T follicular helper cell (primary cell): ENCODE data around the gene TASP1.
"Not testable (repeated sequence)": the region's sequence is repeated elsewhere in the genome, so short reads cannot be mapped to it uniquely, and the experiment has no call there.

ENCODE experiments used
- DNase-seq: peaks from one replicate; pipeline ENCODE4 v3.0.0-alpha.2; 2020; ENCODE audit warnings: low read depth

The TASP1 gene

GRCh38 chr20:13493143-13493542 lies 145.6 kb downstream of the TASP1 start:
- no peak for DNase-seq

GRCh38 chr20:13492001-13492481 lies 146.7 kb downstream of the TASP1 start:
- no peak for DNase-seq

GRCh38 chr20:13487202-13487601 lies 151.5 kb downstream of the TASP1 start:
- no peak for DNase-seq

- no peak for DNase-seq
These were observed 152.0 kb downstream of the TASP1 start for GRCh38 chr20:13486694-13487093.

- DNase-seq = no peak
These were observed 153.2 kb downstream of the TASP1 start for GRCh38 chr20:13485576-13485975.

GRCh38 chr20:13485019-13485418 lies 153.7 kb downstream of the TASP1 start:
- not testable (repeated sequence) for DNase-seq

GRCh38 chr20:13483472-13483871 lies 155.3 kb downstream of the TASP1 start:
- DNase-seq = not testable (repeated sequence)

GRCh38 chr20:13478366-13478765 lies 160.4 kb downstream of the TASP1 start:
- no peak for DNase-seq

- no peak for DNase-seq
These were observed 164.3 kb downstream of the TASP1 start for GRCh38 chr20:13474467-13474866.

GRCh38 chr20:13469262-13469661 lies 169.5 kb downstream of the TASP1 start:
- no peak for DNase-seq

- no peak for DNase-seq
These were observed 170.6 kb downstream of the TASP1 start for GRCh38 chr20:13468166-13468565.

GRCh38 chr20:13464702-13465101 lies 174.0 kb downstream of the TASP1 start:
- DNase-seq = no peak

- DNase-seq = no peak
These were observed 176.8 kb downstream of the TASP1 start for GRCh38 chr20:13461849-13462458.

GRCh38 chr20:13458860-13459451 lies 179.8 kb downstream of the TASP1 start:
- DNase-seq = no peak

GRCh38 chr20:13457487-13457886 lies 181.2 kb downstream of the TASP1 start:
- no peak for DNase-seq

GRCh38 chr20:13455713-13456112 lies 183.0 kb downstream of the TASP1 start:
- no peak for DNase-seq

GRCh38 chr20:13453367-13453766 lies 185.4 kb downstream of the TASP1 start:
- no peak for DNase-seq

GRCh38 chr20:13452470-13453124 lies 186.1 kb downstream of the TASP1 start:
- DNase-seq = no peak

GRCh38 chr20:13449868-13450434 lies 188.8 kb downstream of the TASP1 start:
- no peak for DNase-seq

- no peak for DNase-seq
These were observed 191.1 kb downstream of the TASP1 start for GRCh38 chr20:13447385-13448180.

- DNase-seq = no peak
These were observed 195.0 kb downstream of the TASP1 start for GRCh38 chr20:13443690-13444089.

GRCh38 chr20:13442986-13443385 lies 195.7 kb downstream of the TASP1 start:
- no peak for DNase-seq
